ENCODE measurements around the gene TMEM232.

GRCh38 chr5:110435207-110435606, 291.3 kb downstream of the TMEM232 start:
- TF ChIP-seq CTCF (IDR thresholded peaks at IDR 0.05; ENCODE audit: low read length) (no peak), EZH2 (IDR thresholded peaks at IDR 0.05; ENCODE audit: borderline replicate concordance, low read length) (no peak)

All from OCI-LY1 (cell line).